GM21526 (cell line): Measurements from ENCODE around the gene DPH6.
"Not testable (repeated sequence)": the region's sequence is repeated elsewhere in the genome, so short reads cannot be mapped to it uniquely, and the experiment has no call there.

Source experiments
- ATAC-seq: cut with Tn5 transposase; IDR thresholded peaks from one replicate; pipeline ENCODE4 v1.9.1; 2021; ENCODE audit warnings: moderate library complexity; ENCODE audit not compliant: unreplicated experiment, low FRiP score

DPH6 gene

DNA sequence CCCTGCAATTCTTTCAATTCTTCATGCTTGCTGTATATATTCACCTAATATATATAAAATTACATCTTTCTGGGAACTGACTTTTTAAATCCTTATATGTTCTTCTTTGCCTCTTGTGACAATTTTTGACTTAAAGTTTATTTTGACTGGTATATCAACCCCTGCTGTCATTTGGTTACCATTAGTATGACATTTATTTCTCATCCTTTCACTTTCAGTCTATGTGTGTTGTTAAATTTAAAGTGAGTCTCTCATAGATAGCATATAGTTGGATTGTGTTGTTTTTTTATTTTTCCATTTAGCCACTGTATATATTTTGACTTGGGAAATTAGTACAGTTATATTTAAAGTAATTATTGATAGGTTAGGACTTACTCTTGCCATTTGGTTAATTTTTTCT lies 194.9 kb downstream of the DPH6 start:
- no peak for ATAC-seq

- no peak for ATAC-seq
These were observed 196.0 kb downstream of the DPH6 start for GRCh38 chr15:35349916-35350315.

DNA sequence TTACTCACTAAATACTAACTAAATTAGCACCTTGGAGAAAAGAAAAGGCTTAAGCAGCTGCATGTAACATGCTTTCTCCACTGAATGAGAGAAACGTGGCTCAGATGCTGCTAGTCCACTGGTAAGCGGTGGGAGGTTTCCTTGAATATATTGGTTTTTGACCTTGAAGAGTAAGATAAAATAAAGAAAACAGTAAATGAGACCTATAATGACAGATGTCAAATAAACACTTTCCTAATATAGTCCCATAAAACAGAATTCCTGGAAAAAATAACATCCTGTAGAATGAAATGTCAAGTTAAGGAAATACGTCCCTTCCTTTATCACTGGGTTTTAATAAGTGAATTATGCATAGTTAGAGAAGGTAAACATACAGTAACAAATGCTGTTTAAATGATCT lies 215.0 kb downstream of the DPH6 start:
- no peak for ATAC-seq

DNA sequence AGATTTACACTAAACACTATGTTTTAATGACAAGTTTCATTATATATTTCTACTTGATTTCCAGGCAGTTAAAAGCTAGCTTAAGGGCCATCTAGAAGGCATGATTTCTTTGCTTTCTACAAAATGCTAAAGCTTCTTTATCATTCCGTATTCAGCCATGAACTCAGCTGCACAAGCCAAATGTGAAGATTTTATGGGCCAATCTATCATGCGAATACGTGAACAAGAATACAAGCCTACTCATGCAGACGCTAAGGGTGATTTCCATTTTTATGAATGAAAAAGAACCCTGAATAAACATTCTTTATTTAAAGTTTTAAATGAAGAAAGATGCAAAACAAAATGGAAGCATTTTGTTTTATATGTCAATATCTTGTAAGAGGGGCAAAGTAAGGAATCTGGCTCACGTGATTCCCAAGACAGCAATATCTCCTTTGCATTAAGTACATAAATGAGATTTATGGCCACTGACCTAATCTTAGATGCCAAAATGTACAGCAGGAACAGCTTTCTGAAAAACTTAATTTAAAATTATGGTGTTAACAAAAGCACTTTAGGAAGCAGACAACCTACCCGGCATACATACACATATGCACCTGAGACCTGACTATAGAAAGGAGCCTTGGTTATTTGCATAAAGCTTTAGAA lies 215.8 kb downstream of the DPH6 start:
- ATAC-seq = no peak

DNA sequence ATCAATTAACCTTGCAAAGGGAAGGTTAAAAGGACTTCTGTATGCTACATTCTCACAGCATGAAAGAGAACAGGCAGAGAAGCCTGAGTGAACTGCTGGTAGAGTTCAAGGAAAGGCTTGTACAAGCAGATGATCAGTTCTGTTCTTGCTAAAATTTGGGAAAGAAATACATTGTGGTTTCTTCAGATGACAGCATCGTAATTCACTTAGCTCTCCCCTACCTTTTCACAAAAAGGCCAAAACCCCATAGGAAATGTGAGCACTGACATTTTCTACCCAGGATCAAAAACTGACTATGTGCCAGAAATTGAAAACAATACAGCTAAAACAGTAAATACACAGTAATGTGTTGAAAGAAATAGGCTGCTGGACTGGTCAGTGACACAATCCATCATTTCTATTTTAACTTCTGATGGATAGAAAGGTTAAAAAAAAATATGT lies 216.4 kb downstream of the DPH6 start:
- ATAC-seq = no peak

DNA sequence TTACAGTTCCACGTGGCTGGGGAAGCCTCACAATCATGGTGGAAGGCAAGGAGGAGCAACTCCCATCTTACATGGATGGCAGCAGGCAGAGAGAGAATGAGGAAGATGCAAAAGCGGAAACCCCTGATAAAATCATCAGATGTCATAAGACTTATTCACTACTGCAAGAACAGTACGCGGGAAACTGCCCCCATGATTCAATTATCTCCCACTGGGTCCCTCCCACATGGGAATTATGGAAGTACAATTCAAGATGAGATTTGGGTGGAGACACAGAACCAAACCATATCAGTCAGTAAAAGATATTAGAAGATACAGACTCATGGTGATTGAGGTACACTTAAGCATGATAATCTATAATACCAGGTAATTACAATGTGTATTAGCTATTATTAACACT lies 217.1 kb downstream of the DPH6 start:
- ATAC-seq = not testable (repeated sequence)

DNA sequence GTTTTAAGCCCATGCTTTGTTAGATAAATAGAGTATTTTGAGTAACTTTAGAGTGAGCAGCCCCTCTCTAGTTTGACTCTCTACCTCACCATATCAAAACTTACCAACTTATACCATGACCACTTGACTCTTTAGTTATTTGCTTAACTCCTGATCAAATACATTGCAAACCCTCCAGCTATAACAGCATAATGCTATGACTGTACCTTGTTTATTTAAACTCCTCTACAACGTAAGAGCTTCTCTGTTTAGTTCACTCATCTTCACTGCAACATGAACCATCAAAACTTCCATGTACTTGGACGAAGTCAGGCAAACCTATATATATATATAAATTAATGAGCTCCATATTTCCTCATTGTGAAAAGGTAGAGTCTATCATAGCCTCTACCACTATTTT lies 218.2 kb downstream of the DPH6 start:
- no peak for ATAC-seq

DNA sequence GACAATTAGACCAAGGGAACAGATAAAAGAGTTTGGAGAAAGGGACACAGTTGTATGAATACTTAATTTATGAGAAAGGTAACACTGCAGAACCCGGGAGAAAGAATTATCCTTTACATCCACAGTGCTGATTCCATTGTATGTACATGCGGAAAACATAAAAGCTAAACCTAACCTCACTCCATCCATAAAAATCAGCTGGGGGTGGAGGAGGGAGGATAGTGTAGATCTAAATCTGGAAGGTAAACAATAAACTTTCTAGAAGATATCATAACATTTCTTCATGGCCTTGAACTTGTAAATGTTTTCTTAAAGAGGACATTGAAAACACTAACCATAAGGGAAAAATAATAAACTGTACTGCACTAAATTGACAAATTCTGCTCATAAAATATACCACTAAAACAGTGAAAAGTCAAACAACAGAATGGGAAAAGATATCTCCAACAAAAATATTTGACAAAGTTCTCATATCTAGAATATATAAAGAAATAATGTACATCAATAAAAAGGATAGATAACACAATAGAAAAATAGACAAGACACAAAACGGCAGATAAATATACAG lies 220.5 kb downstream of the DPH6 start:
- no peak for ATAC-seq

DNA sequence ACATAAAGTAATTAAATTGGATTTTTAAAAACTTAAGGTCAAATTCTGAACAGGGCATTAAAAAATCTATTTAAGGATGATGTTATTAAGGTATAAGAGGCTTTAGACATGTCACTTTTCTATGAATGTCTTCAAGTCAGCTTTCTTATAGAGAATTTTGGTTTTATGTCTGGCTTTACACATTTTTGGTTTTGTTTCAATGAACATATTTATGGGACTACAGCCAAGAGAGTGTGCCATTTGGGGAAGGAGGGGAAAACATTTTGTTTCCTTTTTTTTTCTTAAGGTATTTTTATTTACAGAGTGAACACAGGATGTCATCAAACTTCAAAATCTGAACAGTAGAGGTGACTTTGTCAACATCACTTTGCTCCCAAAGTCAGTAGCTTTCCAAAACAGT lies 222.8 kb downstream of the DPH6 start:
- no peak for ATAC-seq

DNA sequence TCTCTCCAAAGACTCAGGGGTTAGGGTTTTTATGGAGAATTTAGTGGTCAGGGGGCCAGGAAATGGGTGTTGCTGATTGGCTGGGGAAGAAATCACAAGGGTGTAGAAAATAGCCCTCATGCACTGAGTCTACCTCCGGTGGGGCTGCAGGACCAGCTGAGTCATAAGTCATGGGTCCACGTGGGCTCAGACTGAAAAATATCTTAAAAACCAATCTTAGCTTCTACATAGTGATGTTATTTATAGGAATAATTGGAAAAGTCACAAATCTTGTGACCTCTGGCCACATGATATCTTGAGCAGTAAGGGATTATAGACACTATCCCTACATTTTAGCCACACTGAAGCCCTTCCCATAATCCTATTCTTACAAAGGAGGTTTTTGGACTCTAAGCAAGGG lies 224.0 kb downstream of the DPH6 start:
- no peak for ATAC-seq

- no peak for ATAC-seq
These were observed 225.1 kb downstream of the DPH6 start for GRCh38 chr15:35320911-35321310.
